ENCODE results near the gene SMIM3.

SMIM3 gene, protein sequence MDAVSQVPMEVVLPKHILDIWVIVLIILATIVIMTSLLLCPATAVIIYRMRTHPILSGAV

GRCh38 chr5:150778517-150779396, at the start of gene SMIM3:
TSS of gene SMIM3 (plus strand) at chr5:150778757. CDS start at chr5:150795441, 16,684 bp downstream.
- Histone ChIP-seq H3K27ac (peak within 1 kb of the TSS; percentile 75), H3K9me3 (no peaks in the 10 kb centered on the region), H3K27me3 (no peaks in the 10 kb centered on the region), H3K36me3 (no peaks in the 10 kb centered on the region), H3K4me1 (ENCODE audit: control insufficient read depth in 1 of 2, insufficient read depth in 1 of 2, low read depth in 1 of 2, low read length in 1 of 2) (peaks cover 54 to 55% of the 10 kb centered on the region in 2 experiments), H3K4me3 (ENCODE audit: low read depth in 1 of 2, low read length in 1 of 2) (peak within 1 kb of the TSS; percentile 77 to 93)
- TF ChIP-seq CTCF (IDR thresholded peaks at IDR 0.05): peak; percentile 63

GRCh38 chr5:150729859-150730258, 48.7 kb upstream of the SMIM3 start:
- H3K36me3 ChIP-seq: peaks cover 69% of the 10 kb centered on the region
- no peaks in the 10 kb centered on the region for H3K9me3 ChIP-seq
- no peak overlapping the region for H3K4me3 ChIP-seq (ENCODE audit: low read depth in 1 of 2, low read length in 1 of 2)
- H3K27ac ChIP-seq: no peak overlapping the region
- peaks cover 10 to 14% of the 10 kb centered on the region in 2 experiments for H3K4me1 ChIP-seq (ENCODE audit: control insufficient read depth in 1 of 2, insufficient read depth in 1 of 2, low read depth in 1 of 2, low read length in 1 of 2)
- no peak for TF ChIP-seq CTCF (IDR thresholded peaks at IDR 0.05)
- no peaks in the 10 kb centered on the region for H3K27me3 ChIP-seq

DNA sequence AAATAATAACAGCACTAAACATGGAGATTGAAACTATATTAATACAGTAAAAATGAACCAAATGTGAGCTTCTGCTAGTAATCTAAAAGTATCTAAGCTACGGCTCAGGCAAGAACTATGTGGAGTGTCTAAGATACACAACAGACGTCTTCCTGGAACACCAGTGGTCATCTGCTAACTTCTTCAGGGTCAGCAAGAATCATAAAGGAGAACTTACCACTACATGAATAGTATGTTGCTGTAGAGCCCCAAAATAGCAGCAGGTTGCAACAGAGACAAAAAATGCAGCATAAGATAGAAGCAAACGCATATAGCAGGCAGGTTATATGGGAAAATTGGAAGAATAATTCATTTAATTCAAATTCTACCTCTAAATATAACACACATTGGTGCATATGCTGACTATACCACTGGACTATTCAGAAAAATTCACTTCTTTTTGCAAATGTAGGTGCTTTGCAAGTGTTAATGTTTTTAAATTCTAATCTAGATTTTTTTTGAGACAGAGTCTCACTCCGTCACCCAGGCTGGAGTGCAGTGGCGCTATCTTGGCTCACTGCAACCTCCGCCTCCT, 46.8 kb upstream of the SMIM3 start:
- TF ChIP-seq CTCF (IDR thresholded peaks at IDR 0.05): no peak
- Histone ChIP-seq H3K4me3 (ENCODE audit: low read depth in 1 of 2, low read length in 1 of 2) (no peak overlapping the region), H3K36me3 (peaks cover 55% of the 10 kb centered on the region), H3K27me3 (no peaks in the 10 kb centered on the region), H3K4me1 (ENCODE audit: control insufficient read depth in 1 of 2, insufficient read depth in 1 of 2, low read depth in 1 of 2, low read length in 1 of 2) (peaks cover 18 to 25% of the 10 kb centered on the region in 2 experiments), H3K9me3 (no peaks in the 10 kb centered on the region), H3K27ac (no peak overlapping the region)

- peak overlapping the region; percentile 71 to 81 for H3K4me3 ChIP-seq (ENCODE audit: low read depth in 1 of 2, low read length in 1 of 2)
Observed at GRCh38 chr5:150734579-150735384, 43.8 kb upstream of the SMIM3 start.

More at GRCh38 chr5:150734579-150735384, 43.8 kb upstream of the SMIM3 start:
- peak; percentile 19 for TF ChIP-seq CTCF (IDR thresholded peaks at IDR 0.05)
- Histone ChIP-seq H3K27ac (peak overlapping the region; percentile 94), H3K4me1 (ENCODE audit: control insufficient read depth in 1 of 2, insufficient read depth in 1 of 2, low read depth in 1 of 2, low read length in 1 of 2) (peaks cover 18 to 25% of the 10 kb centered on the region in 2 experiments), H3K36me3 (peaks cover 31% of the 10 kb centered on the region), H3K27me3 (no peaks in the 10 kb centered on the region), H3K9me3 (no peaks in the 10 kb centered on the region)

Data from neutrophil (primary cell).